Vagina (tissue), 2 donors: Measurements from ENCODE around the gene PJA2.

ENCODE experiments used
- CTCF ChIP-seq, 3 experiments: fragments of 450-650 bp in 2 of 3; fragments of 200-600 bp in 1 of 3; sonication (generic) in 1 of 3; IDR thresholded peaks; one replicate each; pipeline ENCODE4 v1.5.1; 2017 to 2019; ENCODE audit warnings: antibody characterized with exemption in 3 of 3, mild to moderate bottlenecking in 2 of 3, moderate library complexity in 2 of 3
- POLR2A ChIP-seq, 2 donors: fragments of 450-650 bp; IDR thresholded peaks; one replicate each; pipeline ENCODE4 v1.6.1; 2017; ENCODE audit warnings: antibody characterized with exemption in 2 of 2, mild to moderate bottlenecking in 2 of 2, moderate library complexity in 2 of 2

- TF ChIP-seq CTCF (IDR thresholded peaks at IDR 0.05) (no peak), POLR2A (IDR thresholded peaks at IDR 0.05) (no peak)
Observed at GRCh38 chr5:109455598-109456096, 45.9 kb upstream of the PJA2 start.
